Progenitor cell of endocrine pancreas (in vitro differentiated cells): ENCODE measurements around the gene RGS5. TPM values are rescaled to one million over a fixed set of nuclear protein-coding genes. Genes with fewer than 3 reads are reported as not detected.

Experiments
- DNase-seq: peaks from one replicate; pipeline ENCODE4 v3.0.0; 2021; ENCODE audit warnings: low spot score; ENCODE audit not compliant: unreplicated experiment
- H3K27ac Mint-ChIP-seq: 2 replicates; pipeline ENCODE4 v1.8.0; 2021; ENCODE audit warnings: mild to moderate bottlenecking, moderate library complexity, mixed read lengths
- H3K27me3 Mint-ChIP-seq: 2 replicates; pipeline ENCODE4 v1.8.0; 2021; ENCODE audit warnings: mixed read lengths
- H3K36me3 Mint-ChIP-seq: 2 replicates; pipeline ENCODE4 v1.8.0; 2022; ENCODE audit warnings: mixed read lengths; ENCODE audit not compliant: insufficient read depth
- H3K4me1 Mint-ChIP-seq: 2 replicates; pipeline ENCODE4 v1.8.0; 2021; ENCODE audit warnings: low read depth, mixed read lengths
- H3K4me3 Mint-ChIP-seq: 2 replicates; pipeline ENCODE4 v1.8.0; 2021; ENCODE audit warnings: low read depth, mild to moderate bottlenecking, moderate library complexity, mixed read lengths
- H3K9me3 Mint-ChIP-seq: 2 replicates; pipeline ENCODE4 v1.8.0; 2021; ENCODE audit warnings: low read depth, mixed read lengths
- total RNA-seq: library from RNA; stranded (reverse); gene quantifications from 2 replicates; pipeline ENCODE4 v1.2.1, GENCODE V29; 2021
- TF ChIP-seq, protein P1 (sequence below): fragments of 200-600 bp; sonication (generic); IDR thresholded peaks from one replicate; pipeline ENCODE4 v1.5.0; 2021; ENCODE audit warnings: antibody characterized with exemption, mild to moderate bottlenecking; ENCODE audit not compliant: unreplicated experiment

The RGS5 gene
- total RNA-seq, 1 donor from 2014 or later: 2.9 TPM

DNA sequence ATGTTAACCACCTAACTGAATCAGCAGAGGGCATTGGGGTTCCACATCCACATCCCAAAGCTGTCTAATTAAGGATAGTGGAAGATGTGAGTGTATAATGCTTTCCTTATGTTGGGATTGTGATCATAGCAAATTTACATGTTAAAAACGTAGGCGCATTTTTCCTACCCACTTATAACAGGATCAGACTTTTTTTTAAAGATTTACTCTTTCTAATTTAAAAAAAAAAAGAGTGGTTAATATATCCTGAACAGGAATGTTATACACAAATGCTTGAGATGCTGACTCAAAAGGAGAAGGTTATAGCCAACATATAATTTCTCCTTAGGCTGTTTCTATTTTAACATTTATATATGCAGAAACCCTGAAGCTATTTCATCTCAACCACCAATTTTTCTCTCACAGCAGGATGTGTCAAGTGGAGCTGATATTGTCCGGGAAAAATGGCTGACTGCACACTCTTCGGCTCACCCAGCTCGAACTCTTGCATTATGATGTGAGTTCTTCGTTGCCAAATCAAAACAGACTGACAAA is 40.3 kb downstream of the RGS5 start:
- Mint-ChIP-seq H3K9me3 (peaks cover 9% of the 10 kb centered on the region), H3K27ac (no peak overlapping the region)
- DNase-seq: no peak

GRCh38 chr1:163161841-163162240 is 40.9 kb downstream of the RGS5 start:
- H3K27me3 Mint-ChIP-seq: no peaks in the 10 kb centered on the region
- TF ChIP-seq, protein P1, sequence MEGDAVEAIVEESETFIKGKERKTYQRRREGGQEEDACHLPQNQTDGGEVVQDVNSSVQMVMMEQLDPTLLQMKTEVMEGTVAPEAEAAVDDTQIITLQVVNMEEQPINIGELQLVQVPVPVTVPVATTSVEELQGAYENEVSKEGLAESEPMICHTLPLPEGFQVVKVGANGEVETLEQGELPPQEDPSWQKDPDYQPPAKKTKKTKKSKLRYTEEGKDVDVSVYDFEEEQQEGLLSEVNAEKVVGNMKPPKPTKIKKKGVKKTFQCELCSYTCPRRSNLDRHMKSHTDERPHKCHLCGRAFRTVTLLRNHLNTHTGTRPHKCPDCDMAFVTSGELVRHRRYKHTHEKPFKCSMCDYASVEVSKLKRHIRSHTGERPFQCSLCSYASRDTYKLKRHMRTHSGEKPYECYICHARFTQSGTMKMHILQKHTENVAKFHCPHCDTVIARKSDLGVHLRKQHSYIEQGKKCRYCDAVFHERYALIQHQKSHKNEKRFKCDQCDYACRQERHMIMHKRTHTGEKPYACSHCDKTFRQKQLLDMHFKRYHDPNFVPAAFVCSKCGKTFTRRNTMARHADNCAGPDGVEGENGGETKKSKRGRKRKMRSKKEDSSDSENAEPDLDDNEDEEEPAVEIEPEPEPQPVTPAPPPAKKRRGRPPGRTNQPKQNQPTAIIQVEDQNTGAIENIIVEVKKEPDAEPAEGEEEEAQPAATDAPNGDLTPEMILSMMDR: no peak
- no peak overlapping the region for H3K27ac Mint-ChIP-seq
- H3K4me1 Mint-ChIP-seq: no peaks in the 10 kb centered on the region
- no peak overlapping the region for H3K4me3 Mint-ChIP-seq
- H3K9me3 Mint-ChIP-seq: peaks cover 9% of the 10 kb centered on the region
- H3K36me3 Mint-ChIP-seq: peaks cover 3% of the 10 kb centered on the region
- no peak for DNase-seq

More for the DNA sequence above, 40.3 kb downstream of the RGS5 start:
- H3K27me3 Mint-ChIP-seq: no peaks in the 10 kb centered on the region
- peaks cover 3% of the 10 kb centered on the region for H3K36me3 Mint-ChIP-seq
- TF ChIP-seq, protein P1: no peak
- H3K4me1 Mint-ChIP-seq: no peaks in the 10 kb centered on the region
- H3K4me3 Mint-ChIP-seq: no peak overlapping the region

DNA sequence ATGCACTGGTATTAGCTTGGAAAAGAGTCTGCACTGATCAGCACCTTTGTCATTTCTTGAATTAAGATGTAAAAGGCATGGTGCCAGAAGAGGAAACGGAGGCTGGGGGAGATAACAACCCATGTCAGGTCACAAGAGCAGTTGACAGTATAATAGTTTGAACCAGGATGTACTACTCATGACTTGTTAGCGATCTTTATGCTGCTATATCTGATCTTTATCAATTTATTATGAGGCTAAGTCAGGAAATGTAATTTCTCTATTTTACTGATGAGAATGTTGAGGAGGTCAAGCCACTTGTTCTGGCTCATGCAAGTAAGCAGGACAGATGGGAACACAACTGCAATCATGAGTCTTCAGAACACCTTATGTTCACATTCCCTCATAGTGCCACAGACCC is 41.4 kb downstream of the RGS5 start:
- no peak for DNase-seq
- TF ChIP-seq, protein P1: no peak
- peaks cover 3% of the 10 kb centered on the region for H3K36me3 Mint-ChIP-seq

DNA sequence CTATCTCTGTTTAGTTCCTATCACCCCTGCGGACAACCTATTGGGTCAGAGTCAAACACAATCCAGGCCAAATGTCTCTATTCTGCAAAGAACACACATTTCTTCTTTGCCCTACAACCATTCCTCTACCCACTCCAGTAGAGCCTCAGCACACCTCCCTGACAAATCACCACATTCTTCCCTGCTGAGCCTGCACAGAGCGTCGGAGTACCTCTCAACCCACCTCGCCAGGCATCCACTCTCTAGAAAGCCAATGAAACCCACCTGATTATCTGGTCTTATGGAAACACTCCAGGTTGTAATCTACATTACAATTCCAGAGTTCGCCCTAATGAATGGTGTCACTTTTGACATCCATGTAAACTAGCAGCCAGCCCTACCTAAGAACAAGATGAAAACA is 47.1 kb downstream of the RGS5 start:
- peaks cover 3% of the 10 kb centered on the region for H3K36me3 Mint-ChIP-seq
- H3K9me3 Mint-ChIP-seq: peaks cover 9% of the 10 kb centered on the region
- DNase-seq: no peak
- H3K27me3 Mint-ChIP-seq: no peaks in the 10 kb centered on the region
- TF ChIP-seq, protein P1: no peak
- H3K27ac Mint-ChIP-seq: no peak overlapping the region
- no peak overlapping the region for H3K4me3 Mint-ChIP-seq
- H3K4me1 Mint-ChIP-seq: no peaks in the 10 kb centered on the region

More for the DNA sequence above, 41.4 kb downstream of the RGS5 start:
- no peak overlapping the region for H3K4me3 Mint-ChIP-seq
- peaks cover 9% of the 10 kb centered on the region for H3K9me3 Mint-ChIP-seq
- no peaks in the 10 kb centered on the region for H3K4me1 Mint-ChIP-seq
- no peaks in the 10 kb centered on the region for H3K27me3 Mint-ChIP-seq
- no peak overlapping the region for H3K27ac Mint-ChIP-seq

DNA sequence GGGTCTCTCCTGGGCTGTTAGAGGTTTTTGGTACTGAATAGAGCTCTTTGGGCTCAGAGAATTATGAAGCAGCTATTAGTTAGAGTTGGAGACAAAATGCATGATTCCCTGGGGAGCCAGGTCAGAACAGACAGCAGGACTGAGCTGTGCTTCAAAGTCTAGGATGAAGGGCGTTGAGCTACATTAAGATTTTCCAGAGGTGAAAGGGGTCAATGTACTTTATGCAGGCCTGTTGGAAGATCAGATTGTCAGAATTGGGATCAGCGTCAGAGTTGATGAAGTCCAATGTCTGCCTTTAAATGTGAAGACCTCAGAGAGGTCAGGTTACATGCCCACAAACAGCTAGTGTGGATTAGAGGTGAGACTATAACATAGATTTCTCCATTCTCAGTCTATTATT is 53.8 kb downstream of the RGS5 start:
- H3K27ac Mint-ChIP-seq: no peak overlapping the region

More for the DNA sequence above, 53.8 kb downstream of the RGS5 start:
- no peaks in the 10 kb centered on the region for H3K27me3 Mint-ChIP-seq
- TF ChIP-seq, protein P1: no peak
- no peaks in the 10 kb centered on the region for H3K9me3 Mint-ChIP-seq
- no peaks in the 10 kb centered on the region for H3K36me3 Mint-ChIP-seq
- H3K4me1 Mint-ChIP-seq: no peaks in the 10 kb centered on the region
- no peak for DNase-seq
- H3K4me3 Mint-ChIP-seq: no peak overlapping the region
